ENCODE data around the gene CERKL. TPM values are rescaled to one million over a fixed set of nuclear protein-coding genes. Genes with fewer than 3 reads are reported as not detected.

The CERKL gene
- total RNA-seq, 6 experiments from 2014 or later = 0.37 TPM; not detected in 5

DNA sequence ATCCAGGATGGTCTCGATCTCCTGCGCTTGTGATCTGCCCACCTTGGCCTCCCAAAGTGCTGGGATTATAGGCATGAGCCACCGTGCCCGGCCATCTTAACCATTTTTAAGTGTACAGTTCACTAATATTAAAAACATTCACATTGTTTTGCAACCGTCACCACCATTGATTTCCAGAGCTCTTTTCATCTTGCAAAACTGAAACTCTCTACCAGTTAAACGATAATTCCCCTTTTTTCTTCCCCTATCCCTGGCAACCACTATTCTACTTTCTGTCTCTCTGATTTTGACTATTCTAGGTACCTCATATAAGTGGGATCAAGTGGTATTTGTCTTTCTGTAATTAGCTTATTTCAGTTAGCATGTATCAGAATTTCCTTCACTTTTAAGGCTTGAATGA lies 40.2 kb upstream of the CERKL start:
- no peaks in the 10 kb centered on the region for H3K27me3 ChIP-seq
- H3K36me3 ChIP-seq = no peaks in the 10 kb centered on the region
- H3K4me3 ChIP-seq = no peak overlapping the region
- no peaks in the 10 kb centered on the region for H3K4me1 ChIP-seq
- TF ChIP-seq CTCF (IDR thresholded peaks at IDR 0.05) (no peak), POLR2A (IDR thresholded peaks at IDR 0.05) (no peak)
- ATAC-seq (no peak), DNase-seq (no peak)
- no peaks in the 10 kb centered on the region for H3K9me3 ChIP-seq
- 37% methylated on average over 4 of the region's 6 CpGs for WGBS (ENCODE audit: insufficient coverage, low coverage, low lambda C conversion rate, missing lambda C conversion rate)
- intact Hi-C loops (cut with DNase I) = no loop called here
- H3K27ac ChIP-seq = no peak overlapping the region

DNA sequence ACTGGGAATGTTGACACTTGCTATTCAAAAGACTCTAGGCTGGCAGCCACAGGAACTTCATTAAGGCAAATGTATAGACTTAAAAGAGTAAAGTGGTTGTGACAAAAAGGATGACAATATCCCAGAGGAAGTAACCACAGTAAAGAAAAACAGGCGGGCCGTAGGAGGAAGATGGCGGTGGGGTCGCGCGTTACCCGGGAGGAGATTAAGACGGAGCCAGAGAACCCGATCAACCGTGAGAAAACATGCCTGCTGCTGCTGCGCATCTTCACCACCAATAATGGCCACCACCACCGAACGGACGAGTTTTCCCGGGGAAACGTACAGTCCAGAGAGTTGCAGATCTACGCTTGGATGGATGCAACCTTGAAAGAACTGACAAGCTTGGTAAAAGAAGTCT lies 37.4 kb upstream of the CERKL start:
- TF ChIP-seq POLR2A (IDR thresholded peaks at IDR 0.05) = no peak
- no peak for TF ChIP-seq CTCF (IDR thresholded peaks at IDR 0.05)
- intact Hi-C loops (cut with DNase I) = no loop called here
- Histone ChIP-seq H3K4me3 (no peak overlapping the region), H3K4me1 (no peaks in the 10 kb centered on the region), H3K9me3 (no peaks in the 10 kb centered on the region), H3K27ac (no peak overlapping the region), H3K36me3 (no peaks in the 10 kb centered on the region), H3K27me3 (no peaks in the 10 kb centered on the region)
- WGBS (ENCODE audit: insufficient coverage, low coverage, low lambda C conversion rate, missing lambda C conversion rate) = 80% methylated on average over 4 of the region's 17 CpGs
- DNase-seq = no peak
- ATAC-seq = no peak

DNA sequence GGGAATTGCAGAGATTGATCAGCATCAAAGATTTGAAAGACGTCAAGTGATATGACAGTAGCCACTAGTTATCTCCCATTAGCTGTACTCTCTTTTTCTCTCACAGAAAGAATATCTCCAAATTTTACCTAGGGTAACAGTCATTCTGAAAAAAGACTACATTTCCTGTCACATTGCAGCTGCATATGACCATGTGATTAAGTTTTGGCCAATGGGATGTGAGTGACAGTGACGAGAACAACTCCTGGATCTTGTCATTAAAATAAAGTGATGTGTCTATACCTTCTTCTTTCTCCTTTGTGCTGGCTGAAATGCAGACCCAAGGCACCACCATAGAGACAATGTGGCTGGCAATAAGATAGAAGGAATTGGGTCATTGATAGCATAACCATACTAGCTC lies 34.0 kb upstream of the CERKL start:
- H3K27me3 ChIP-seq = peaks cover 0 to 14% of the 10 kb centered on the region in 2 donors
- intact Hi-C loops (cut with DNase I) = no loop called here
- 69% methylated on average over 2 of the region's 2 CpGs for WGBS (ENCODE audit: insufficient coverage, low coverage, low lambda C conversion rate, missing lambda C conversion rate)
- no peaks in the 10 kb centered on the region for H3K9me3 ChIP-seq
- no peak overlapping the region for H3K4me3 ChIP-seq
- no peak overlapping the region for H3K27ac ChIP-seq
- H3K36me3 ChIP-seq = no peaks in the 10 kb centered on the region
- DNase-seq (no peak), ATAC-seq (no peak)
- TF ChIP-seq CTCF (IDR thresholded peaks at IDR 0.05) = no peak
- no peak for TF ChIP-seq POLR2A (IDR thresholded peaks at IDR 0.05)
- no peaks in the 10 kb centered on the region for H3K4me1 ChIP-seq

GRCh38 chr2:181686576-181687185 lies 29.8 kb upstream of the CERKL start:
- DNase-seq = no peak
- H3K36me3 ChIP-seq = no peaks in the 10 kb centered on the region
- H3K4me3 ChIP-seq = no peak overlapping the region
- no peak overlapping the region for H3K27ac ChIP-seq
- intact Hi-C loops (cut with DNase I) = no loop called here
- peaks cover 0 to 1% (median 0%) of the 10 kb centered on the region in 4 donors for H3K4me1 ChIP-seq
- 50% methylated on average over 6 of the region's 6 CpGs for WGBS (ENCODE audit: insufficient coverage, low coverage, low lambda C conversion rate, missing lambda C conversion rate)
- ATAC-seq = no peak
- H3K27me3 ChIP-seq = peaks cover 0 to 14% of the 10 kb centered on the region in 2 donors
- no peaks in the 10 kb centered on the region for H3K9me3 ChIP-seq
- TF ChIP-seq CTCF (IDR thresholded peaks at IDR 0.05) = no peak
- no peak for TF ChIP-seq POLR2A (IDR thresholded peaks at IDR 0.05)
